Activated T-helper 1 cell treated with Interleukin-2 at 50 U/mL for 16 hours (primary cell): ENCODE measurements around the gene DPP7.
"Not testable (repeated sequence)": the region's sequence is repeated elsewhere in the genome, so short reads cannot be mapped to it uniquely, and the experiment has no call there.

Experiments
- DNase-seq: peaks from one replicate; pipeline ENCODE4 v3.0.0-alpha.2; 2020; ENCODE audit warnings: low read depth

DPP7 gene

GRCh38 chr9:137128862-137129455, 14.4 kb upstream of the DPP7 start:
- no peak for DNase-seq

GRCh38 chr9:137128158-137128861, 13.8 kb upstream of the DPP7 start:
- DNase-seq, result no peak

GRCh38 chr9:137127301-137128157, 13.0 kb upstream of the DPP7 start:
- no peak for DNase-seq

GRCh38 chr9:137126786-137127185, 12.3 kb upstream of the DPP7 start:
- no peak for DNase-seq

GRCh38 chr9:137123952-137124462, 9.5 kb upstream of the DPP7 start:
- not testable (repeated sequence) for DNase-seq

GRCh38 chr9:137123468-137123837, 8.9 kb upstream of the DPP7 start:
- DNase-seq, result no peak

GRCh38 chr9:137122796-137123467, 8.4 kb upstream of the DPP7 start:
- DNase-seq, result not testable (repeated sequence)

GRCh38 chr9:137121927-137122795, 7.6 kb upstream of the DPP7 start:
- DNase-seq, result not testable (repeated sequence)

- DNase-seq, result not testable (repeated sequence)
These were observed 3.6 kb upstream of the DPP7 start for GRCh38 chr9:137118092-137118603.

GRCh38 chr9:137117269-137117731, 2.8 kb upstream of the DPP7 start:
- DNase-seq, result no peak

GRCh38 chr9:137116728-137117127, 2.2 kb upstream of the DPP7 start:
- no peak for DNase-seq

- no peak for DNase-seq
These were observed 1.5 kb upstream of the DPP7 start for GRCh38 chr9:137116027-137116507.

GRCh38 chr9:137115394-137116026, 977 bp upstream of the DPP7 start:
- no peak for DNase-seq

GRCh38 chr9:137114220-137114612, 317 bp downstream of the DPP7 start:
- DNase-seq, result no peak

GRCh38 chr9:137113385-137114159, 961 bp downstream of the DPP7 start:
- DNase-seq, result no peak

- DNase-seq, result no peak
These were observed 1.8 kb downstream of the DPP7 start for GRCh38 chr9:137112564-137113384.

- DNase-seq, result no peak
These were observed 2.6 kb downstream of the DPP7 start for GRCh38 chr9:137111788-137112563.
